H1 (cell line): ENCODE measurements around the gene COL5A2. TPM values are rescaled to one million over a fixed set of nuclear protein-coding genes. Genes with fewer than 3 reads are reported as not detected.

Experiments used
- E2F6 ChIP-seq: IDR thresholded peaks from 2 replicates; pipeline ENCODE4 v1.6.1; 2012; ENCODE audit warnings: inconsistent platforms
- EP300 ChIP-seq, 2 experiments: IDR thresholded peaks; 1 replicate in 1 of 2; 2 replicates in 1 of 2; pipeline ENCODE4 v1.6.1; 2011 to 2012; ENCODE audit warnings: low read depth in 2 of 2, low read length in 2 of 2, mild to moderate bottlenecking in 2 of 2, borderline replicate concordance in 1 of 2, inconsistent platforms in 1 of 2, moderate library complexity in 1 of 2
- GTF2F1 ChIP-seq: IDR thresholded peaks from 2 replicates; pipeline ENCODE4 v1.6.1; 2012; ENCODE audit warnings: low read depth, low read length, improper control_type of control experiment, borderline replicate concordance
- JUN ChIP-seq: IDR thresholded peaks from 2 replicates; pipeline ENCODE4 v1.6.1; 2011; ENCODE audit warnings: low read depth, mild to moderate bottlenecking, improper control_type of control experiment, low read length
- KDM5A ChIP-seq: fragments of 200-600 bp; IDR thresholded peaks from 2 replicates; pipeline ENCODE4 v1.7.1; 2012; ENCODE audit warnings: mild to moderate bottlenecking, low read length, inconsistent platforms, mixed read lengths
- POLR2A ChIP-seq, 2 experiments: IDR thresholded peaks; 1 replicate in 1 of 2; 2 replicates in 1 of 2; pipeline ENCODE4 v1.6.1; 2011; ENCODE audit warnings: low read depth in 2 of 2, low read length in 2 of 2, mild to moderate bottlenecking in 2 of 2; ENCODE audit errors: control extremely low read depth in 1 of 2
- RAD21 ChIP-seq, 2 experiments: IDR thresholded peaks in 1 of 2; conservative IDR thresholded peaks in 1 of 2; 2 replicates each; pipeline ENCODE4 v1.6.1; 2011; ENCODE audit warnings: low read depth in 2 of 2, low read length in 2 of 2, improper control_type of control experiment in 1 of 2, inconsistent platforms in 1 of 2, mild to moderate bottlenecking in 1 of 2, moderate library complexity in 1 of 2
- SIRT6 ChIP-seq: IDR thresholded peaks from one replicate; pipeline ENCODE4 v1.7.1; 2012; ENCODE audit warnings: low read length, inconsistent platforms
- TAF7 ChIP-seq: optimal IDR thresholded peaks from 2 replicates; pipeline ENCODE3; 2011; ENCODE audit warnings: low read depth, mild to moderate bottlenecking, inconsistent platforms, low read length, moderate library complexity, borderline replicate concordance
- polyA plus RNA-seq, 7 experiments: library from polyadenylated mRNA; depleted of rRNA in 3 of 7; stranded (reverse) in 5 of 7; unstranded in 2 of 7; fragments of >200 nt in 5 of 7; fragments of 200-250 nt in 2 of 7; gene quantifications; 1 replicate in 5 of 7; 2 replicates in 1 of 7; 4 replicates in 1 of 7; pipeline versions ENCODE4 v1.2.1 to v1.2.3, GENCODE V29; 2011 to 2013; ENCODE audit warnings: missing spikeins in 2 of 7, mixed read lengths in 2 of 7
- total RNA-seq: library from RNA; stranded (reverse); fragmentation: NEBNext Ultra II Directional; extraction: Animal tissue kit (Norgen Biotek cat#: 25700); gene quantifications from 2 replicates; pipeline ENCODE4 v1.2.1, GENCODE V29; 2021
- TF ChIP-seq, protein P1 (sequence below): fragments of 300-600 bp; sonication (generic); IDR thresholded peaks from 2 replicates; pipeline ENCODE4 v1.7.1; 2012; ENCODE audit warnings: low read length, moderate library complexity, mild to moderate bottlenecking, inconsistent platforms; ENCODE audit not compliant: insufficient replicate concordance

Gene COL5A2
- total and polyA plus RNA-seq, 2 of the 8 experiments (the other 6 are each of a cell fraction or from before 2014, with no cell fraction given) = 4.7 to 24.2 TPM

GRCh38 chr2:189192766-189193165 is 13.2 kb upstream of the COL5A2 start (continued):
- TF ChIP-seq, protein P1, sequence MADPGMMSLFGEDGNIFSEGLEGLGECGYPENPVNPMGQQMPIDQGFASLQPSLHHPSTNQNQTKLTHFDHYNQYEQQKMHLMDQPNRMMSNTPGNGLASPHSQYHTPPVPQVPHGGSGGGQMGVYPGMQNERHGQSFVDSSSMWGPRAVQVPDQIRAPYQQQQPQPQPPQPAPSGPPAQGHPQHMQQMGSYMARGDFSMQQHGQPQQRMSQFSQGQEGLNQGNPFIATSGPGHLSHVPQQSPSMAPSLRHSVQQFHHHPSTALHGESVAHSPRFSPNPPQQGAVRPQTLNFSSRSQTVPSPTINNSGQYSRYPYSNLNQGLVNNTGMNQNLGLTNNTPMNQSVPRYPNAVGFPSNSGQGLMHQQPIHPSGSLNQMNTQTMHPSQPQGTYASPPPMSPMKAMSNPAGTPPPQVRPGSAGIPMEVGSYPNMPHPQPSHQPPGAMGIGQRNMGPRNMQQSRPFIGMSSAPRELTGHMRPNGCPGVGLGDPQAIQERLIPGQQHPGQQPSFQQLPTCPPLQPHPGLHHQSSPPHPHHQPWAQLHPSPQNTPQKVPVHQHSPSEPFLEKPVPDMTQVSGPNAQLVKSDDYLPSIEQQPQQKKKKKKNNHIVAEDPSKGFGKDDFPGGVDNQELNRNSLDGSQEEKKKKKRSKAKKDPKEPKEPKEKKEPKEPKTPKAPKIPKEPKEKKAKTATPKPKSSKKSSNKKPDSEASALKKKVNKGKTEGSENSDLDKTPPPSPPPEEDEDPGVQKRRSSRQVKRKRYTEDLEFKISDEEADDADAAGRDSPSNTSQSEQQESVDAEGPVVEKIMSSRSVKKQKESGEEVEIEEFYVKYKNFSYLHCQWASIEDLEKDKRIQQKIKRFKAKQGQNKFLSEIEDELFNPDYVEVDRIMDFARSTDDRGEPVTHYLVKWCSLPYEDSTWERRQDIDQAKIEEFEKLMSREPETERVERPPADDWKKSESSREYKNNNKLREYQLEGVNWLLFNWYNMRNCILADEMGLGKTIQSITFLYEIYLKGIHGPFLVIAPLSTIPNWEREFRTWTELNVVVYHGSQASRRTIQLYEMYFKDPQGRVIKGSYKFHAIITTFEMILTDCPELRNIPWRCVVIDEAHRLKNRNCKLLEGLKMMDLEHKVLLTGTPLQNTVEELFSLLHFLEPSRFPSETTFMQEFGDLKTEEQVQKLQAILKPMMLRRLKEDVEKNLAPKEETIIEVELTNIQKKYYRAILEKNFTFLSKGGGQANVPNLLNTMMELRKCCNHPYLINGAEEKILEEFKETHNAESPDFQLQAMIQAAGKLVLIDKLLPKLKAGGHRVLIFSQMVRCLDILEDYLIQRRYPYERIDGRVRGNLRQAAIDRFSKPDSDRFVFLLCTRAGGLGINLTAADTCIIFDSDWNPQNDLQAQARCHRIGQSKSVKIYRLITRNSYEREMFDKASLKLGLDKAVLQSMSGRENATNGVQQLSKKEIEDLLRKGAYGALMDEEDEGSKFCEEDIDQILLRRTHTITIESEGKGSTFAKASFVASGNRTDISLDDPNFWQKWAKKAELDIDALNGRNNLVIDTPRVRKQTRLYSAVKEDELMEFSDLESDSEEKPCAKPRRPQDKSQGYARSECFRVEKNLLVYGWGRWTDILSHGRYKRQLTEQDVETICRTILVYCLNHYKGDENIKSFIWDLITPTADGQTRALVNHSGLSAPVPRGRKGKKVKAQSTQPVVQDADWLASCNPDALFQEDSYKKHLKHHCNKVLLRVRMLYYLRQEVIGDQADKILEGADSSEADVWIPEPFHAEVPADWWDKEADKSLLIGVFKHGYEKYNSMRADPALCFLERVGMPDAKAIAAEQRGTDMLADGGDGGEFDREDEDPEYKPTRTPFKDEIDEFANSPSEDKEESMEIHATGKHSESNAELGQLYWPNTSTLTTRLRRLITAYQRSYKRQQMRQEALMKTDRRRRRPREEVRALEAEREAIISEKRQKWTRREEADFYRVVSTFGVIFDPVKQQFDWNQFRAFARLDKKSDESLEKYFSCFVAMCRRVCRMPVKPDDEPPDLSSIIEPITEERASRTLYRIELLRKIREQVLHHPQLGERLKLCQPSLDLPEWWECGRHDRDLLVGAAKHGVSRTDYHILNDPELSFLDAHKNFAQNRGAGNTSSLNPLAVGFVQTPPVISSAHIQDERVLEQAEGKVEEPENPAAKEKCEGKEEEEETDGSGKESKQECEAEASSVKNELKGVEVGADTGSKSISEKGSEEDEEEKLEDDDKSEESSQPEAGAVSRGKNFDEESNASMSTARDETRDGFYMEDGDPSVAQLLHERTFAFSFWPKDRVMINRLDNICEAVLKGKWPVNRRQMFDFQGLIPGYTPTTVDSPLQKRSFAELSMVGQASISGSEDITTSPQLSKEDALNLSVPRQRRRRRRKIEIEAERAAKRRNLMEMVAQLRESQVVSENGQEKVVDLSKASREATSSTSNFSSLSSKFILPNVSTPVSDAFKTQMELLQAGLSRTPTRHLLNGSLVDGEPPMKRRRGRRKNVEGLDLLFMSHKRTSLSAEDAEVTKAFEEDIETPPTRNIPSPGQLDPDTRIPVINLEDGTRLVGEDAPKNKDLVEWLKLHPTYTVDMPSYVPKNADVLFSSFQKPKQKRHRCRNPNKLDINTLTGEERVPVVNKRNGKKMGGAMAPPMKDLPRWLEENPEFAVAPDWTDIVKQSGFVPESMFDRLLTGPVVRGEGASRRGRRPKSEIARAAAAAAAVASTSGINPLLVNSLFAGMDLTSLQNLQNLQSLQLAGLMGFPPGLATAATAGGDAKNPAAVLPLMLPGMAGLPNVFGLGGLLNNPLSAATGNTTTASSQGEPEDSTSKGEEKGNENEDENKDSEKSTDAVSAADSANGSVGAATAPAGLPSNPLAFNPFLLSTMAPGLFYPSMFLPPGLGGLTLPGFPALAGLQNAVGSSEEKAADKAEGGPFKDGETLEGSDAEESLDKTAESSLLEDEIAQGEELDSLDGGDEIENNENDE = no peak
- no peak for TF ChIP-seq EP300 (IDR thresholded peaks at IDR 0.05; ENCODE audit: borderline replicate concordance in 1 of 2, low read depth in 2 of 2, low read length in 2 of 2)
- no peak for TF ChIP-seq GTF2F1
- TF ChIP-seq SIRT6 = no peak
- no peak for TF ChIP-seq KDM5A
- no peak for TF ChIP-seq TAF7
- no peak for TF ChIP-seq E2F6
- no peak for TF ChIP-seq JUN
- no peak for TF ChIP-seq RAD21 (IDR thresholded peaks at IDR 0.05 in 1 of 2, conservative IDR thresholded peaks at IDR 0.05 in 1 of 2; ENCODE audit: low read depth in 2 of 2, low read length in 2 of 2)
- TF ChIP-seq POLR2A (IDR thresholded peaks at IDR 0.05; ENCODE audit: control extremely low read depth in 1 of 2, low read depth in 2 of 2, low read length in 2 of 2) = no peak
